ENCODE measurements around the gene ZNF346. TPM values are rescaled to one million over a fixed set of nuclear protein-coding genes. Genes with fewer than 3 reads are reported as not detected.

ZNF346 gene
- total RNA-seq, 1 donor from 2014 or later: 8.5 TPM

GRCh38 chr5:177005619-177006264 lies 16.8 kb upstream of the ZNF346 start:
- H3K27ac ChIP-seq (replicated peaks): peak overlapping the region; percentile 99
- peak; percentile 74 for DNase-seq
- peaks cover 58% of the 10 kb centered on the region for H3K4me1 ChIP-seq
- peak; percentile 71 for TF ChIP-seq CTCF (IDR thresholded peaks at IDR 0.05; ENCODE audit: borderline replicate concordance)
- H3K4me3 ChIP-seq: peak overlapping the region; percentile 98
- H3K27me3 ChIP-seq (ENCODE audit: low read depth): no peaks in the 10 kb centered on the region
- H3K9me3 ChIP-seq (replicated peaks): no peaks in the 10 kb centered on the region
- no peaks in the 10 kb centered on the region for H3K36me3 ChIP-seq
- intact Hi-C loops (cut with micrococcal nuclease): no loop called here

- DNase-seq: peak; percentile 92
- Histone ChIP-seq H3K36me3 (no peaks in the 10 kb centered on the region), H3K4me3 (peak within 1 kb of the TSS; percentile 98), H3K27ac (replicated peaks) (peak within 1 kb of the TSS; percentile 99), H3K4me1 (peaks cover 51% of the 10 kb centered on the region), H3K9me3 (replicated peaks) (no peaks in the 10 kb centered on the region), H3K27me3 (ENCODE audit: low read depth) (no peaks in the 10 kb centered on the region)
- intact Hi-C loops (cut with micrococcal nuclease): no loop called here
- TF ChIP-seq CTCF (IDR thresholded peaks at IDR 0.05; ENCODE audit: borderline replicate concordance): no peak
Observed at GRCh38 chr5:177006265-177006972, 16.1 kb upstream of the ZNF346 start, which contains the start of gene UIMC1. TSS of gene UIMC1 (minus strand) at chr5:177006779. CDS start at chr5:176982615, 24,164 bp downstream.

- intact Hi-C loops (cut with micrococcal nuclease): no loop called here
- Histone ChIP-seq H3K27me3 (ENCODE audit: low read depth) (no peaks in the 10 kb centered on the region), H3K9me3 (replicated peaks) (no peaks in the 10 kb centered on the region), H3K36me3 (no peaks in the 10 kb centered on the region), H3K4me1 (peaks cover 38% of the 10 kb centered on the region), H3K4me3 (no peak overlapping the region), H3K27ac (replicated peaks) (no peak overlapping the region)
- TF ChIP-seq CTCF (IDR thresholded peaks at IDR 0.05; ENCODE audit: borderline replicate concordance): no peak
- no peak for DNase-seq
Observed at GRCh38 chr5:177008716-177009115, 13.8 kb upstream of the ZNF346 start.

- Histone ChIP-seq H3K27me3 (ENCODE audit: low read depth) (no peaks in the 10 kb centered on the region), H3K27ac (replicated peaks) (no peak overlapping the region), H3K4me3 (no peak overlapping the region), H3K9me3 (replicated peaks) (no peaks in the 10 kb centered on the region), H3K4me1 (peaks cover 30% of the 10 kb centered on the region), H3K36me3 (no peaks in the 10 kb centered on the region)
- intact Hi-C loops (cut with micrococcal nuclease): no loop called here
- no peak for DNase-seq
- no peak for TF ChIP-seq CTCF (IDR thresholded peaks at IDR 0.05; ENCODE audit: borderline replicate concordance)
Observed at GRCh38 chr5:177010153-177010552, 12.3 kb upstream of the ZNF346 start.

- H3K36me3 ChIP-seq: no peaks in the 10 kb centered on the region
- no peaks in the 10 kb centered on the region for H3K9me3 ChIP-seq (replicated peaks)
- DNase-seq: no peak
- H3K27ac ChIP-seq (replicated peaks): no peak overlapping the region
- TF ChIP-seq CTCF (IDR thresholded peaks at IDR 0.05; ENCODE audit: borderline replicate concordance): no peak
- H3K4me1 ChIP-seq: peaks cover 11% of the 10 kb centered on the region
- H3K27me3 ChIP-seq (ENCODE audit: low read depth): no peaks in the 10 kb centered on the region
- H3K4me3 ChIP-seq: no peak overlapping the region
- intact Hi-C loops (cut with micrococcal nuclease): no loop called here
Observed at GRCh38 chr5:177015156-177015555, 7.3 kb upstream of the ZNF346 start.

Data from left ventricle myocardium inferior (tissue), 1 donor.